Smooth muscle cell (in vitro differentiated cells): Measurements from ENCODE around the gene RIPPLY1. TPM values are rescaled to one million over a fixed set of nuclear protein-coding genes. Genes with fewer than 3 reads are reported as not detected.

ENCODE experiments used
- DNase-seq: peaks from one replicate; lab custom pipeline; 2025; ENCODE audit not compliant: unreplicated experiment; lab: John Stamatoyannopoulos, UW
- H2AFZ ChIP-seq: fragments of 200-600 bp; sonication (generic); 2 replicates; pipeline ENCODE4 v1.6.0; 2016; ENCODE audit warnings: antibody characterized with exemption, low read depth, mild to moderate bottlenecking
- H3F3A ChIP-seq: fragments of 200-600 bp; sonication (generic); 2 replicates; pipeline ENCODE4 v1.6.0; 2017; ENCODE audit warnings: antibody characterized with exemption, low read depth
- H3K27ac ChIP-seq: fragments of 200-600 bp; sonication (generic); 2 replicates; pipeline ENCODE4 v1.5.1; 2016; ENCODE audit warnings: low read depth, mild to moderate bottlenecking
- H3K27me3 ChIP-seq: fragments of 200-600 bp; sonication (generic); 2 replicates; pipeline ENCODE4 v1.6.1; 2016; ENCODE audit warnings: low read depth, mild to moderate bottlenecking
- H3K36me3 ChIP-seq: fragments of 200-600 bp; sonication (generic); 2 replicates; pipeline ENCODE4 v1.5.1; 2016; ENCODE audit warnings: low read depth
- H3K4me1 ChIP-seq: fragments of 200-600 bp; sonication (generic); 2 replicates; pipeline ENCODE4 v1.5.1; 2016; ENCODE audit warnings: low read depth
- H3K4me2 ChIP-seq: fragments of 200-600 bp; sonication (generic); 2 replicates; pipeline ENCODE4 v1.6.0; 2016; ENCODE audit warnings: mild to moderate bottlenecking
- H3K4me3 ChIP-seq: fragments of 200-600 bp; sonication (generic); 2 replicates; pipeline ENCODE4 v1.5.1; 2016; ENCODE audit warnings: mild to moderate bottlenecking
- H3K79me2 ChIP-seq: fragments of 200-600 bp; sonication (generic); 2 replicates; pipeline ENCODE4 v1.6.0; 2016; ENCODE audit warnings: low read depth, mild to moderate bottlenecking
- H3K9ac ChIP-seq: fragments of 200-600 bp; sonication (generic); 2 replicates; pipeline ENCODE4 v1.6.0; 2016; ENCODE audit warnings: low read depth
- H3K9me3 ChIP-seq: fragments of 200-600 bp; sonication (generic); replicated peaks from 2 replicates; pipeline ENCODE4 v1.5.1; 2016; ENCODE audit warnings: low read depth
- H4K20me1 ChIP-seq: fragments of 200-600 bp; sonication (generic); 2 replicates; pipeline ENCODE4 v1.6.0; 2016; ENCODE audit warnings: low read depth
- WGBS: methylation state at CpG from one replicate; pipeline ENCODE4 v1.1.7; 2016; ENCODE audit warnings: low lambda C conversion rate; 5-methylcytosine and 5-hydroxymethylcytosine counted together
- polyA plus RNA-seq: library from polyadenylated mRNA; unstranded; fragments of >200 nt; fragmentation: Nextera tagmentation; extraction: Ambion mirVana; gene quantifications from 2 replicates; pipeline ENCODE4 v1.2.1, GENCODE V29; 2016
- total RNA-seq: library from RNA; depleted of rRNA; stranded (reverse); fragments of >200 nt; gene quantifications from 2 replicates; pipeline ENCODE4 v1.2.3, GENCODE V29; 2014
- TF ChIP-seq, protein P1 (sequence below): fragments of 200-600 bp; sonication (generic); IDR thresholded peaks from 2 replicates; pipeline ENCODE4 v1.5.1; 2017; ENCODE audit warnings: borderline replicate concordance, mild to moderate bottlenecking, antibody characterized with exemption; ENCODE audit not compliant: insufficient read depth, poor library complexity, severe bottlenecking

RIPPLY1 gene, protein sequence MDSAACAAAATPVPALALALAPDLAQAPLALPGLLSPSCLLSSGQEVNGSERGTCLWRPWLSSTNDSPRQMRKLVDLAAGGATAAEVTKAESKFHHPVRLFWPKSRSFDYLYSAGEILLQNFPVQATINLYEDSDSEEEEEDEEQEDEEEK
- total RNA-seq (not detected in 2 replicates), polyA plus RNA-seq (not detected in 2 replicates)

DNA sequence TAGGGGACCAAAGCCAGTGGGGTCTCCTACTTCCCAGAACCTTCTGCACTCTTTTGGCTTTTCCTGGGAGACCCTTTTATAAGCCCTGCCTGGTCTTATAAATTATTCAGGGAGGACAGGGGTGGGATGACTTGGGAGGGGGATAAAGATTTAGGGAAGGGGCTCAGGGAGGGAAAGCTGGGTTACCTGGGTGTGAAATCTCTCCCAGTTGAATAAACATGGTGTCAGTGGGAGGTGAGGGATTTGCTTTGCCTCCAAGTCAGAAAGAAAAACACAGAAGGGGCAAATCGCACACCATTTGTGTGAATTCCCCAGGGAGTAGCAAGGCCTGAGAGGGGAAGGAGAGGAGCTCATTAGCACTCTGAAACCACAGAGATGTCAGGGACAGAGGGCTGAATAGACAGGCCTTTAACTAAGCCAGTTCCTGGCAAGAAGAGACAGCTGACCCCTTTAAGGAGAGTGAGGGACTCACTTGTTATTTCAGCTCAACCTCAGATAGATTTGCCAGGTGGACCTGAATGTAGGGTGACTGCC, at the start of gene RIPPLY1:
TSS of gene RIPPLY1 (minus strand) at position 51 of the 534 bp plus-strand sequence. CDS start 54 bp downstream, outside the sequence.
- H3K79me2 ChIP-seq = no peaks in the 10 kb centered on the region
- no peaks in the 10 kb centered on the region for H3K27me3 ChIP-seq
- H3K4me1 ChIP-seq = no peaks in the 10 kb centered on the region
- no peak within 1 kb of the TSS for H3K4me3 ChIP-seq
- H3K27ac ChIP-seq = no peak within 1 kb of the TSS
- H4K20me1 ChIP-seq = no peaks in the 10 kb centered on the region
- H3K9ac ChIP-seq = no peak within 1 kb of the TSS
- H3K4me2 ChIP-seq = no peak within 1 kb of the TSS
- TF ChIP-seq, protein P1, sequence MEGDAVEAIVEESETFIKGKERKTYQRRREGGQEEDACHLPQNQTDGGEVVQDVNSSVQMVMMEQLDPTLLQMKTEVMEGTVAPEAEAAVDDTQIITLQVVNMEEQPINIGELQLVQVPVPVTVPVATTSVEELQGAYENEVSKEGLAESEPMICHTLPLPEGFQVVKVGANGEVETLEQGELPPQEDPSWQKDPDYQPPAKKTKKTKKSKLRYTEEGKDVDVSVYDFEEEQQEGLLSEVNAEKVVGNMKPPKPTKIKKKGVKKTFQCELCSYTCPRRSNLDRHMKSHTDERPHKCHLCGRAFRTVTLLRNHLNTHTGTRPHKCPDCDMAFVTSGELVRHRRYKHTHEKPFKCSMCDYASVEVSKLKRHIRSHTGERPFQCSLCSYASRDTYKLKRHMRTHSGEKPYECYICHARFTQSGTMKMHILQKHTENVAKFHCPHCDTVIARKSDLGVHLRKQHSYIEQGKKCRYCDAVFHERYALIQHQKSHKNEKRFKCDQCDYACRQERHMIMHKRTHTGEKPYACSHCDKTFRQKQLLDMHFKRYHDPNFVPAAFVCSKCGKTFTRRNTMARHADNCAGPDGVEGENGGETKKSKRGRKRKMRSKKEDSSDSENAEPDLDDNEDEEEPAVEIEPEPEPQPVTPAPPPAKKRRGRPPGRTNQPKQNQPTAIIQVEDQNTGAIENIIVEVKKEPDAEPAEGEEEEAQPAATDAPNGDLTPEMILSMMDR = no peak
- WGBS = 94% methylated on average over 1 of the region's 1 CpG
- H2AFZ ChIP-seq = no peak within 1 kb of the TSS
- DNase-seq = no peak
- no peaks in the 10 kb centered on the region for H3F3A ChIP-seq
- H3K36me3 ChIP-seq = no peaks in the 10 kb centered on the region
- H3K9me3 ChIP-seq = no peaks in the 10 kb centered on the region

GRCh38 chrX:106952538-106952937, 49.4 kb upstream of the RIPPLY1 start:
- Histone ChIP-seq H3K79me2 (no peaks in the 10 kb centered on the region), H3K9me3 (no peaks in the 10 kb centered on the region), H3K4me2 (no peak overlapping the region), H2AFZ (no peak overlapping the region), H3K27ac (no peak overlapping the region), H3K9ac (no peak overlapping the region), H3K4me3 (no peak overlapping the region), H3K4me1 (no peaks in the 10 kb centered on the region), H3K36me3 (no peaks in the 10 kb centered on the region), H4K20me1 (no peaks in the 10 kb centered on the region), H3F3A (no peaks in the 10 kb centered on the region), H3K27me3 (no peaks in the 10 kb centered on the region)
- no peak for DNase-seq
- WGBS = 88% methylated on average over 2 of the region's 2 CpGs
- TF ChIP-seq, protein P1 = no peak

- H3K36me3 ChIP-seq = no peaks in the 10 kb centered on the region
- no peak for DNase-seq
- H3K27me3 ChIP-seq = no peaks in the 10 kb centered on the region
- H3K9me3 ChIP-seq = no peaks in the 10 kb centered on the region
- no peak overlapping the region for H3K27ac ChIP-seq
- no peak overlapping the region for H3K9ac ChIP-seq
- H3F3A ChIP-seq = no peaks in the 10 kb centered on the region
- WGBS = 75% methylated on average over 3 of the region's 3 CpGs
- H4K20me1 ChIP-seq = no peaks in the 10 kb centered on the region
- H3K4me3 ChIP-seq = no peak overlapping the region
- H3K4me2 ChIP-seq = no peak overlapping the region
- no peaks in the 10 kb centered on the region for H3K79me2 ChIP-seq
- no peaks in the 10 kb centered on the region for H3K4me1 ChIP-seq
- TF ChIP-seq, protein P1 = no peak
- no peak overlapping the region for H2AFZ ChIP-seq
These were observed 48.9 kb upstream of the RIPPLY1 start for GRCh38 chrX:106952089-106952488.

DNA sequence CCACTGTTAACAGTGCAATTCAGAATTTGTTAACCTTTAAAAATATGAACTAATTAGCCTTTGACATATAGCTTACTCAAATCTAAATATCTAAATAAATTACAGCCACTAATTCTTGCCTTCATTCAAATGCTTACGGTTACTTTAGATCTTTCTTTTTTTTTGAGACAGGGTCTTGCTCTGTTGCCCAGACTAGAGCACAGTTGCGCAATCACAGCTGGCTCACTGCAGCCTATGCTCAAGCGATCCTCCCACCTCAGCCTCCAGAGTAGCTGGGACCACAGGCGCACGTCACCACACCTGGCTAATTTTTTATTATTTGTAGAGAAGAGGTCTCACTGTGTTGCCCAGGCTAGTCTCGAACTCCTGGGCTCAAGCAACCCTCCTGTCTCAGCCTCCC, 48.1 kb upstream of the RIPPLY1 start:
- no peak overlapping the region for H3K4me3 ChIP-seq
- no peak overlapping the region for H3K9ac ChIP-seq
- no peaks in the 10 kb centered on the region for H3K36me3 ChIP-seq
- no peak overlapping the region for H3K27ac ChIP-seq
- no peaks in the 10 kb centered on the region for H3K9me3 ChIP-seq
- TF ChIP-seq, protein P1 = no peak
- H2AFZ ChIP-seq = no peak overlapping the region
- no peaks in the 10 kb centered on the region for H4K20me1 ChIP-seq
- WGBS = 88% methylated on average over 6 of the region's 6 CpGs
- no peaks in the 10 kb centered on the region for H3F3A ChIP-seq
- no peak overlapping the region for H3K4me2 ChIP-seq
- no peaks in the 10 kb centered on the region for H3K79me2 ChIP-seq
- H3K27me3 ChIP-seq = no peaks in the 10 kb centered on the region
- no peaks in the 10 kb centered on the region for H3K4me1 ChIP-seq
- no peak for DNase-seq
